ENCODE data around the gene GBX2.

GRCh38 chr2:236168110-236169080, at the start of gene GBX2:
- TF ChIP-seq CTCF (IDR thresholded peaks at IDR 0.05) = no peak
- TF ChIP-seq ZFX (IDR thresholded peaks at IDR 0.05; ENCODE audit: borderline replicate concordance) = no peak

All from 22Rv1 (cell line).